Hepatocyte (in vitro differentiated cells): Measurements from ENCODE around the gene KDM4C.

Experiments
- EZH2phosphoT487 ChIP-seq: fragments of 200-600 bp; sonication (generic); IDR thresholded peaks from one replicate; pipeline ENCODE4 v1.6.1; 2018; ENCODE audit warnings: antibody characterized with exemption, mild to moderate bottlenecking, low read depth, moderate library complexity; ENCODE audit not compliant: unreplicated experiment, severe bottlenecking
- TF ChIP-seq, protein P1 (sequence below): fragments of 200-600 bp; sonication (generic); IDR thresholded peaks from 2 replicates; pipeline ENCODE4 v1.5.1; 2016; ENCODE audit warnings: antibody characterized with exemption, mild to moderate bottlenecking; ENCODE audit not compliant: poor library complexity

DNA sequence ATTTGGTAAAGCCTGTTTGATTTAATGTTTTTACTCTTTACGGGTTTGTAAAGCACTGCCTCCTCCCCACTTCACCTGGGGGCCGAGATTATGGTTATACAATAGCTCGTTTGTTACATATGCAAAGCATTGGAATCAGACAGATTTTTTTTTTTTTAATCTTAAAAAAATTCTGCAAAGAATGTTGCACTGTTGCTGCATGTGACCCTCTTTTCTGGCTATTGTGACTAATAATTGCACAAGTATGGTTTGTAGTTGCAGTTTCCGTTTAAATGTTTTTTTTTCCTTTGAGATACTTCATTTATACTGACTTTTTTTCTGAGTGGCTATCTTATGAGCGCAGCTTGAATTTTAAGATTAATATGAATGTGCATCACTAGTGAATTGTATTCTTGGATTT, 165.3 kb downstream of the KDM4C start:
- TF ChIP-seq, protein P1, sequence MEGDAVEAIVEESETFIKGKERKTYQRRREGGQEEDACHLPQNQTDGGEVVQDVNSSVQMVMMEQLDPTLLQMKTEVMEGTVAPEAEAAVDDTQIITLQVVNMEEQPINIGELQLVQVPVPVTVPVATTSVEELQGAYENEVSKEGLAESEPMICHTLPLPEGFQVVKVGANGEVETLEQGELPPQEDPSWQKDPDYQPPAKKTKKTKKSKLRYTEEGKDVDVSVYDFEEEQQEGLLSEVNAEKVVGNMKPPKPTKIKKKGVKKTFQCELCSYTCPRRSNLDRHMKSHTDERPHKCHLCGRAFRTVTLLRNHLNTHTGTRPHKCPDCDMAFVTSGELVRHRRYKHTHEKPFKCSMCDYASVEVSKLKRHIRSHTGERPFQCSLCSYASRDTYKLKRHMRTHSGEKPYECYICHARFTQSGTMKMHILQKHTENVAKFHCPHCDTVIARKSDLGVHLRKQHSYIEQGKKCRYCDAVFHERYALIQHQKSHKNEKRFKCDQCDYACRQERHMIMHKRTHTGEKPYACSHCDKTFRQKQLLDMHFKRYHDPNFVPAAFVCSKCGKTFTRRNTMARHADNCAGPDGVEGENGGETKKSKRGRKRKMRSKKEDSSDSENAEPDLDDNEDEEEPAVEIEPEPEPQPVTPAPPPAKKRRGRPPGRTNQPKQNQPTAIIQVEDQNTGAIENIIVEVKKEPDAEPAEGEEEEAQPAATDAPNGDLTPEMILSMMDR, result no peak
- TF ChIP-seq EZH2phosphoT487, result no peak
